NCI-H748 treated with DMSO at 0.1 percent for 48 hours (cell line): Measurements from ENCODE around the gene DLK1.

Experiments
- DNase-seq: peaks from one replicate; lab custom pipeline; 2025; lab: John Stamatoyannopoulos, UW

The DLK1 gene

DNA sequence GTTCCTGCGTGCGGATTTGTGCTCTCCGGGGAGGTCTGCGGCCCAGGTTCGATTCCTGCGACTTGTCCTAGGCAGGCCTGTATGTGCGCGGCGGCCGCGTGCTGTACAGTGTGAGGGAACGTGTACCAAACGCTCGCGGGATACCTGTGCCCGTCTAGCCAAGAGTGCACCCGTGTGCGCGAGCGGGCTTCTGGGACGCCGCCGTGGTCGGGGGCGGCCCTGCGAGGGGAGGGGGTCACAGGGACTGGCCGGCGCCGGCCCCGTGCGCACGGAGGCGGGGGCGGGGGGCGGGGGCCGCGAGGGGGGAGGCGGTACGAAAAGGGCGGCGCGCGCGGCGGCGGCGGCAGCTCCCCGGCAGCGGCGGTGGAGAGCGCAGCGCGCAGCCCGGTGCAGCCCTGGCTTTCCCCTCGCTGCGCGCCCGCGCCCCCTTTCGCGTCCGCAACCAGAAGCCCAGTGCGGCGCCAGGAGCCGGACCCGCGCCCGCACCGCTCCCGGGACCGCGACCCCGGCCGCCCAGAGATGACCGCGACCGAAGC lies at the start of gene DLK1:
DLK1 (plus strand) TSS at position 343 of the 536 bp plus-strand sequence; CDS start at position 520, 177 bp downstream.
- DNase-seq, result no peak

DNA sequence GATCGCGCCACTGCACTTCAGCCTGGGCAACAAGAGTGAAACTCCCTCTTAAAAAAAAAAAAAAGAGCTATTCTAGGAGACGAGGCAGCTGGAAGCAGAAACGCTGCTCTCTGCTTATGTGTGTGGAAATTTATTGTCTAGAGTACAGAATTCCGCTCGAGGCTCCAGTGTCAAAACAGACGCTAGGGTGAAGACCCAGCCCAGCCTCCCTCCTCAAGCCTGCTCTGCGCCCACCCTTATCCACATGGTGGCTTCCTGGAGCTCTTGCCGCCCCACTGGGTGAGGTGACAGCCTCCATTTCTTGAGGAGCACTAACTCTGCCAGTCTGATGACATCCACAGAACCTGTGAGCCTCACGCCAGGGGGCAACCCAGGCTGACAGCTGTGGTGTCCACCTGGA lies 49.5 kb upstream of the DLK1 start:
- DNase-seq, result no peak

DNA sequence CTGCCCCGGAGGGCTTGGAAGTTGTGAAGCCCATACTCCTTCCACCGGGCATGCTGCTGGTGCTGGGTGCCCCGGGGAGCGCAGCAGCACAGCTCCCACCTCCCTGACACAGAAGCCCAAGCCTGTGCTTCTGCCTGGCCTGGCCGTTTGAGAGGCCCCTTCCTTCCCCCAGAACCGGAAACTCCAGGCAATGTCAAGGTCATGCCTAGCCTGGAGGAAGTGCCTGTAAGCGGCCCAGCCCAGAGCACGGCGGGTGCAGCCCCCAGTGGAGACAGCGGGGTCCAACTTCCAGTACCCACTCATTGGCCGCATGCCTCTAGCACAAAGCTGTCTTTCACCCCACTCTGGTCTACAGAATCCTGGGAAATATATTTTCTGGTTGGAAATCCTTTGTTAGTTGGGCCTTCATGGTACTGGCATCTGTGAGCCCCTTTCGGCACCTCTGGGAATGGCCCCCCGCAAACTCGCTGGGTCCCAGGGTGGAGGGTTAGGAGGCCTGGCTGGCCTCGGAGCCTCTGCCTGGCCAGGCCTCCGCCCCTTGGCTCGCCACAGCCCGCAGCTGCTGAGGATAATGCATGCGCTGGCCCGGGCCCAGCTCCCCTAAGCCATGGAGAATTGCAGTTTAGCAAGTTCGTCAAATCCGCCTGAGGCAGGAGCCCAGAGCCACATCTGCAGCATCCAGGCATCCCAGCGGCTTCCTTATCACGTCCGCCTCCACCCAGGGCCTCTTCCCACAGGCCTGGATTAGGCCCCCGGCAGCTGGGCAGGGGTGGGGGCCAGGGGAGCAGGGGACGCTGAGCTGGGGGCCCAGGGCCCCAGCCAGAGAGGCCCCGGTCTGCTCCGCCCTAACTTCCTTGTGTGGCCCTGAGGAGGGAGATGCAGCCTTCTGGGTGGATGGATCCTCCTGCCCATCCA lies 48.9 kb upstream of the DLK1 start:
- no peak for DNase-seq

DNA sequence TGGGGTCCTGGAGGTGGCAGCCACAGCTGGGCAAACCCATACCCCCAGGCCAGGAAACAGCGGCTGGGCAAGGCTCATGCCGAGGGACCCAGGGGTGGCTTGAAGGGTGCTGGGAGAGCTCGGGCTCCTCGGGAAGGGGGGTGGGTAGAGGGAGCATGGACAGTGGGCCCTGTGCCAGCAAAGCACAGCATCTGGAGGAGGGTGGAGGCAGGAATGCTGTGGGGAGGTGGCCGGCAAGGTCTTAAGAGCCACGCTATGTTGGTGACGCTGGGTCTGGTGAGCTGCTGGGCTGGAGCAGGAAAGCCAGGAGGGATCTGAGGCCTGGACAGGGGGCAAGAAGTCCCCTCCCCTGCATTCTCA lies 48.2 kb upstream of the DLK1 start:
- no peak for DNase-seq

DNA sequence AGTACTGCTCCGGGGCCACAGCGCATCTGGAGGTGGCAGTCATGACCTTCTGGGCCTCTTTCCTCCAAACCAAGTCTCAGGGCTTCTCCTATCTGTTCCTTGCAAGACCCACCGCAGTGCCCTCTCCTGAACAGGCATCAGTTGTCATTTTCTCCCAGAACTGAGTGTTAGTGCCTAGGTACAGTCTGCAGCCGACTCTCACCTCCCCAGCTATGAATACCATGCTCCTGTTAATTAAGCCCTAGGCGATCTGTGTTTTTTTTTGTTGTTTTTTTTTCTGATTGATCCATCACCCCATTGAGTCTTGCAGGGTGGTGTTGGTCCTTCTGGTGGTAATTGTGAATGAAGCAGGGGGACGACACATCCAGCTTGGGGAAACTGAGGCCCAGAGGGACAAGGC lies 47.5 kb upstream of the DLK1 start:
- DNase-seq, result no peak

DNA sequence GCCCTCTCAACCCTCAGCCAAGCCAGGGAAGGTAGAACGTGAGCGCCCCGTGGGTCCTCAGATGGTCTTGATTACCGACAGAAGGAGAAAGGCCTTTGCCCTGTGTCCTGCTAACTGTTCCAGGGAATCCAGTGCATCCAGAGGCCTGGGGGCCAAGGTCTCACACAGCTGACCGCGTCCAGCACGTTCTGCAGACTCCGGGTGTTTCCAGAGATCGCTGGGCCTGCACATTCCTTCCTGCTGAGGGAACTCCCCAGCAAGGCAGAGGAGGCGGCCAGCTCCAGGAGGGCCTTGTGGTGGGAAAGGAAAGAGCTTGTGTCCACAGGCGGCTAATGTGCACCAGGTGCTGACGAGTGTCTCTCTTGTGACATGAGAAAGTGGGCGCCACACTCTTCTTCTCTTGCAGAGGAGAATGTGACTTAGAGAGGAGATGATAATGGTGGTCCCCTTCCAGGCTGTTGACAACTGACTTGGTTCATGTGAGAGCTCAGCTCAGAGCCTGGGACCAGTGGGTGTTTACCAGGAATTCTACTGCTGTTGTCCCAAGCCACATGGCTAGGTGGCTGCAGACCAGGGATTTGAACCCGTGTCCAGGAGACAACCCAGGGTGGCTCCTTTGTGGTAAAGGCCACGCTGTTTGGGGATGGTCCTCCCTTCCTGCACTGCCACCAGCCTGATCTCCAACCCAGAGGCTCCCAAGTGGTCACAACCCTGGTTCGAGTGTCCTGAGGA lies 46.8 kb upstream of the DLK1 start:
- no peak for DNase-seq

DNA sequence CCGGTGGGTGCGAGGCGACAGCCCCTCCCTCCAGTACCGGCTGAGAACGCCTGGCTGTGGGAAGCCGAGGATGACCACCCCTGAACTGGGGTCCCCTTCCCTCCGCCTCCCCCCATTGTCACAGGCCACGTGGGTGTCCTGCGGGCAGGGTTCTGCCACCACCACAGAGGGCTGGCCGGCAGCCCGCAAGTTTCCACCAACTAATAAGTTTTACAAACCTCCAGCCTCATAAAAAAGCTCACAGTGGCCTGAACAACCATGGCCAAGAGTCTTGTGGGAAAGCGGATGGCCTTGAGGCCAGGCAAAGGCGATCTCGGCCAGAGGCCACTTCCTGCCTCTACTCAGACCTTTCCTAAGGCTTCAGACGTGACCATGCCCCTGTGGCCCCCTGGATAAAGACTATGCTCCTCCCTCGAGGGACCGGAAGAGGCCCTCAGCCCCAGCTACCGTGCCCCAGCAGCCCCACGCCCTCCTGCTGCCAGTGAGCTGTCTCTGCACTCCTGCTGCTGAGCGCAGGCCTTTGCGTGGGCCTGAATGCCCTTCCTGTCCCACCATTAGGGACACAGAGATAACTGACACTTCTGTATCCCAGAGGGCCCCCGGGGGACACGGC lies 46.1 kb upstream of the DLK1 start:
- DNase-seq, result no peak

DNA sequence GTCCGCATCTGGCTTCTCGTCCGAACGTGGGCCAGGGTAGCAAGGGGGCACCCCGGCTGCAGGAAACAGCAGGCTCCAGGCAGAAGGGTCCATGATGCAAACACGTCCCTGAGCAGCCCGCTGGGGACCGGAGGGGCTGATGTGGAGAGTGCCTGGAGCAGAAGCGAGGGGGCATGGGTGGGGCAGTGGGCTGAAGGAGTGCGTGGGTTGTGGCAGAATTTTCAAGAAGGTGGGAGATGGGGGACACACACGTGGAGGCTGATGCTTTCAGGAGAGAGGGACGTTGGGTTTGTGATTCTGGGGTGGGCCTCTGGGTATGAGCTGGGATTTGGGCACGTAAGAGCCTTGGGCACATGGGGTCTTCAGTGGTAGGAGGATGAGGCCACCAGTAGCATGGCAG lies 45.6 kb upstream of the DLK1 start:
- DNase-seq, result no peak

DNA sequence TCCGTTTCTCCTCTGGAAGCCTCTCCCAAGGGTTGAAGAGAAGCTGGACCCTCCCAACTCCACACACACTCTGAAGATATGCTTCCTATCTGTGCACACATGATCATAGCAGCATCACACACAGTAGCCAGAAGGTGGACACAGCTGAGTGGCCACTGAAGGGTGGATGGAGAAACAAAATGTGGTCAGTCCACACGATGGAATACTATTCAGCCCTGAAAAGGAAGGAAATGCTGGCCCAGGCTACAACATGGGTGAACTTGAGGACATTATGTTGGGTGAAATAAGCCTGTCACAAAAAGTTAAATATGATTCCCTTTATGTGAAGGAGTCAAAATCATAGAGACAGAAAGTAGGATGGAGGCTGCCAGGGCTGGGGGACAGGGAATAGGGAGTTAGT lies 43.9 kb upstream of the DLK1 start:
- DNase-seq, result no peak

DNA sequence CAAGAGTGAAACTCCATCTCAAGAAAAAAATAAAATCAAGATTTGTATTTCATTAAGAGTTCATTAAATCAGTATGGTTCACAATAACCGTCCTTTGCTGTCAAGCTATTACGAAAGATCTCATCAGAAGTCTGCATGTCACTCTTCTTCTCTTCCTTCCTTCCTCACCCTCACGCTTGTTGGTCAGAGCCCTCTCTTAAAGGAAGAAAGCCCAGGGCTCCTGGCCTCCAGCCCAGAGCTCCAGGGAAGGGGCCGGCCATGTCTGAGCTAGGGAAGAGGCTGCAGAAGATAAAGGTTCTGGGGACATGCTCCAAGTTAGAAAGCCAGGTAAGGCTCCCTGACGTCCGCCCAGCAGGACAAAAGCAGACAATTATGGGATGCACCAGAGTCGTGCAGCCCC lies 43.1 kb upstream of the DLK1 start:
- DNase-seq, result no peak

DNA sequence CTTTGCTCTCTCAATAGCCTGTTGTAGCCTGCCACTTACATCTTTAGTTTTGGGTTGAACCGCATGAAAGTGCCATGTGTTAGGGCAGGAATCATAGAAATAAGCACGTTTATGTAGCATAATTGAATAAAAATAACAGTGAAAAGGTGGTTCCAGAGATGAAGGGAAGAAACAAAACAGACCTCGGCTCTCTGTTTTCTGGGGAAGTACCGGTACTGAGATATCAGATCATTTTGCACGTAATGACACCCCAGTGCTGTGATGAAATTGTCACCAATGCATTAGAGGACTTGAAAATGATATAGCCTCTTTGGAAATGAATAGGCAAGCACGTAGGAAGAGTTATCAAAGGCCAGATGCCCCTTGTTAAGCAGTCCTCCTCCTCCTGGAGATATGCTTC lies 42.5 kb upstream of the DLK1 start:
- DNase-seq, result no peak

DNA sequence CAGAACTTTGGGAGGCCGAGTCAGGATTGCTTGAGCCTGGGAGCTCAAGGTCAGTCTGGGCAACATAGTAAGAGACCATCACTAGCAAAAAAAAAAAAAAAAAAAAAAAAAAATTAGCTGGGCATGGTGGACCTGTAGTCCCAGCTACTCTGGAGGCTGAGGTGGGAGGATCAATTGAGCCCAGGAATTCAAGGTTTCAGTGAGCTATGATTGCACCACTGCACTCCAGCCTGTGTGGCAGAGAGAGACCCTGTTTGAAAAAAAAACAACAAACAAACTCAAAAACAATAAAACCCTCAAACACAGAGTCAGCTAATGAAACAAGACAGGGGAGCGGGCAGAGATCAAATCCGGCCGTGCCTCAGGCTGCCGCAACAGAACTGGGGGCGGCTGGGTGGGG lies 41.7 kb upstream of the DLK1 start:
- no peak for DNase-seq

DNA sequence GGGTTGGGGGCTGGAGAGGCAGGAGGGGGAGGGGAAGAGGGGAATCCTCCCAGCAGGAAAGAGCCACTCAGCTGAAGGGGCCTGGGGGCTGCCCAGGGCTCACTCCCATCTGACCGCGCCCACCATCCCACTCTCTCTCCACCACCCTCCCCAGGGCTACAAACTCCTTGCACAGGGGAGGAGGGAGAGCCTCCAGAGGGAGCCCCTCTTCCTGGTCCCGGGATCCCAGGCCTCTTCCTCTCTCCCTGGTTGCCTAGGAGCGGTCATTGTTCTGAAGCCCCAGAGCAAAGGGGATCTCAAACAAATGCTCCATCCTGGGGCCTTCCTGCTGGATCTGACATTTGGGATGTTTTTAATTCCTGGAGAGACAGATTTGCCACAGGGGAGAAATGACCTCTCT lies 39.8 kb upstream of the DLK1 start:
- DNase-seq, result no peak

DNA sequence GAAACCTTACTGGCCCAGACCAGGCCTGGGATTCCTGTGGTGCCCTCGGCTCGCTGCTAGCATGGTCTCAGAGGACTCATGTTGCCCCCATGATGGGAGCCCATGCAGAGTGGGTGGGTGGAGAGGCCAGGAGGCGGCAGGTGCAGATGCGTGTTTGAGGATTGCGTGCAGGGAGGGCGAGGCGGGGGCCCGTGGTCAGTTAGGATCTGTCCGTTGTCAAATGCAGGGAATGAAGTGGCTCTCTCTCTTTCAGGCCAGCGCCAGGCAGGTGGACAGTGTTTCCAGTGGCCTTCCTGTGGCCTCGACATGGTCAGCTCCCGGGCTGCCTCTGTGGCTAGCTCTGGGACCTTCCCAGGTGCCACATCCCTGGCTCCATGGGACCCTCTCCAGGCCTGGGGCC lies 39.3 kb upstream of the DLK1 start:
- no peak for DNase-seq

DNA sequence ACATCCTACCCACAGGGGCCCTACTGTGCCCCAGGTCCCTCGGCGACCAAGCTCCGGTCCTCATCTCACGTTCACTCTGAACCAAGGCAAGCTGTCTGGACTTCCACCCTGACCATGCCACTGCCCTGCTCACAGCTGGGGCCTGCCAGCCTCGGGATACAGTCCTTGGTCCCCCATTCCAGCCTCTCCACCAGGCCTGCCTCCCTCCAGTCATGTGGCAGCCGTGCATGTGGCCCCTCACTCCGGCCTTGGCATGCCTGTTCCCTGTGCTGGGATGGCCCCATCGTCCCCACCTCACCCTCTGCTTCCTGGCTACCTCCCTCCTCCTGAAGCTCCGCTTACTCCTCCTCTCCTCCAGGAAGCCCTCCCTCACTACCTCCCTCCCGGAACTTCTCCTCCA lies 38.6 kb upstream of the DLK1 start:
- no peak for DNase-seq

DNA sequence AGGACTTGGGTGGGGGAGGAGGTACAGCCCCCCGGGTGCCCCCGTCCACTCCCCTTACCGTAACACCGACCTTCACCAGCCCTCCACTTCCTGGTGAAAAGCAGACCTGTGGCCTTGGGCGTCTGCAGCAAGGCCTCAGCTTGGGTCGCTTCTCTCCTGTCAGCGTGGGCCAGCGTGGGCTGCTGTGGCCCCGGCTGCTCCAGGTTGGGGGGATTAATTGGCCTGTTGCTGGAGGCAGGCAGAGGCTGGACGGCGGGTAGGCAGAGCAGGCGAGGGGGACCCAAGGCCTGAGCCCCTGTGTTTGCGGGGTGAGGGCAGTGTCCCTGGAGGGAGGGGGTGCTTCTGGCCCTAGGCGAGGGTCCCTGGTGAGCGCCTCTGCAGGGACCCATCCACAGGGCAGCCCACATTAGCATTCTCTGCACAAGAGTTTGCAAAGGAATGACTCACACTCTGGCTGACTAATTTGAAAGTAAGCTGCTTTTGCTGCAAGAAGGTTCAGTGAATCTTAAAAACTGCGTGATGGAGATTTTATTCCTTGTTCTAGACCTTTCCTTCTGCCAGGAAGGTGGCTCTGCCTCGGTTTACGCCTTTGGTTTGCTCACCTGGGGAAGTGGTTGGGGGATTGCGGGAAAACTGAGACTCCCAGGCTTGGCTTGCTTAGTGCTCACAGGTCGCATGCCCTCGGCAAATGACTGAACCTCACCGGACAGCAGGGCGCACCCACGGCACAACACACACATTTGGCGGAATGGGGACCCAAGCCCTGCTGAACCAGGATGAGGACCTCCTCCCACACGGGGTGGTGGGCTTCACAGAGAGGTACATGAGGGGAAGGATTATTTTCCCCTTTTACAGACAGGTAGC lies 37.9 kb upstream of the DLK1 start:
- DNase-seq, result no peak

DNA sequence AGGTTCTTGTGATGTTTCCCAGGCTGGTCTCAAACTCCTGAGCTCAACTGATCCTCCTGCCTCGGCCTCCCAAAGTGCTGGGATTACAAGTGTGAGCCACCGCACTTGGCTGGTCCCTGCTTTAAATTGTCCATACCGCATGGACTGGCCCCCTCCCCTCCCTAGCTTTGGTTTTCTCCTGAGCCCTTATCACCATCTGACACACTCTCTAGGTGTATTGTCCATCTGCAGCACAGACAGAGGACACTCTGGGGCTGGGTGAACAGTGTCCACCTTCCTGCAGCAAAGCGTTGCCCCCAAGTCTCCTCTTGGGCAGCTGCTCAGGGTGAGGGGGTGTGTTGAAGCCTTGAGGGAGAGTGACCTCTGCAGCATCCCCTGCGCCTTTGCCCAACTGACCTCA lies 36.0 kb upstream of the DLK1 start:
- no peak for DNase-seq

DNA sequence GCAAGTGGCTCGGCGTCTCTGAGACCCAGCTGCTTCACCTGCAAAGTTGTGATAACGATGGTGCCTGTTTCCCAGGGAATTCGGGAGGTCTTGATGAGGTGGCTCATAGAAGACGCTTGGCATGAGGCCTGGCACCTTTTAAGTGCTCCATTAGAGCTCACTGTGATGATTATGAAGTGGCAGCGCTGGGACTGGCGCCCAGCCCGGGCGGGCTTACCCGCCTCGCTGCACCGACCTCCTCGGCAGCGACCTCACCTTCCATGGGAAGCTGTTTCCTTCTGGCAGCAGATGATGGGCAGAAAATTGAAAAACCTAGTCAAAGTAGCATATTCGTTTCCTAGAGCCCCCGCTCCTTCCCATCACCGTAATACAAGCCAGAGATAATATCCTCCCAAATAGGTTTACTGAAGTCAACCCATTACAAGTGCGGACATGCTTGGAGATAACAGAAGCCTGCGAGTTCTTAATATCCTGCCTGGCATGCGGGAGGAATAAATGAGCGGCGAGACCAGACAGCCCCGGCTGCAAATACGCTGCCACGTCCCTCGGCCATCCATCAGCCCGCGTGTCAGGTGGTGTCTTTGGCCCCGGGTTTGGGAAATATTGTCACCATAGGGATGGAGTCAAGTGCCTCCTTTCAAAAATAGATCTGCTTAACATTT lies 35.2 kb upstream of the DLK1 start:
- no peak for DNase-seq

DNA sequence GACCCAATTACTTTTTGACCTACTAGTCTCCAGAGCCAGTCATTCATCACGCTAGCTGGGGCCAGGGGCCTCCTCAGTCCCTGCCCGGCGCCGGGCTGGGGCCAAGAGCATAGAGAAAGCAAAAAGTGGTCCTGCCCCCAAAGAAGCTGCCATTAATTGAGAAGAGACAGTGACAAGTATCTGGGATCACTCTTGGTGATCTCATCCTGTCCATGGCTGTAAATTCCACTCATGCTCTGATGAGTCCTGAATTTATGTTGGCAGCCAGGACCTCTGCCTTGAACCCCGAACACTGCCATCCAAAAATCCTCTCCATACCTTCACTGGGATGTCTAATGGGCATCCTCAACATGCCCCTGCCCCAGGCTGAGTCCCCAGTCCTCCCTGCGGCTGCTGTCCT lies 34.4 kb upstream of the DLK1 start:
- no peak for DNase-seq

DNA sequence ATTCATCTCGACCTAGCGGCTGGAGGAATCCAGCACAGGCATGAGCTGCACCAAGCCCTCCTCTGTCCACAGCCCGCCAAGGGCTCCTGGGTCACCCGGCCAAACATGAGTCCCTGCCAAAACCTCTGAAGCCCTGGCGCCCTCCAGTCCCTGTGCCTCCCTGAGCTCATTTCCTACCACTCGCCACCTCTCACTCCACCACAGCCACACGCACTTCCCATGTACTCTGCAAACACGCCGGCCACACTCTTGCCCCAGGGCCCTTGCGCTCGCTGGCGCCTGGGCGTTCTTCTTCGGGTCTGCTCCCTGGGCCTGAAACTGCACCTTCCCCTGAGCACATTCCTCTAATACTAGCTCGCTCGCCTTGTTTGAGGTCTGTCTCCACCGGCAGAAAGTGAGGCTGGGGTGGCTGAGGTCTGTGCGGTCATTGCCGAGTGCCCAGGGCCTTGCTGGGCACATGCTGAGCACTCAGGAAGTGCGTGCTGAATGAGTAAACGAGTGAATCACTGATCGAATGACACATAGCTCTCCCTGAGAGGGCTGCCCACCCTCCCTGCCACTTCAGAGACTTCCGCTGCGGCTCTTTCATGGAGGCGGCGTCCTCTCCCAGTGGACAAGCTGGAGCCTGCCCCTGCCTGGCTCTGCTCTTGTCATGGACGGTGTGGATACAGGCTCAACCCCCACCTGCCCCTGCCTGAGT lies 33.7 kb upstream of the DLK1 start:
- DNase-seq, result peak; percentile 69
